NB4 (cell line): ENCODE results near the gene MYOF.
A peak's percentile ranks its signal among the peaks of the same experiment; 100 is the strongest.

Experiments
- DNase-seq: peaks from one replicate; pipeline ENCODE4 v3.0.0; 2010; ENCODE audit warnings: low read depth
- H3K4me3 ChIP-seq: one replicate; pipeline ENCODE4 v1.5.1; 2011; ENCODE audit warnings: mild to moderate bottlenecking, low read depth, low read length, moderate library complexity
- CTCF ChIP-seq: IDR thresholded peaks from one replicate; pipeline ENCODE4 v1.5.1; 2012; ENCODE audit warnings: low read depth, low read length
- MAX ChIP-seq: IDR thresholded peaks from 2 replicates; pipeline ENCODE4 v1.6.1; 2011; ENCODE audit warnings: low read depth, low read length
- MYC ChIP-seq: IDR thresholded peaks from 2 replicates; pipeline ENCODE4 v1.6.1; 2011; ENCODE audit warnings: low read depth, low read length
- POLR2A ChIP-seq: IDR thresholded peaks from 2 replicates; pipeline ENCODE4 v1.6.1; 2011; ENCODE audit warnings: mild to moderate bottlenecking; ENCODE audit not compliant: insufficient read length; ENCODE audit errors: extremely low read depth

MYOF gene

GRCh38 chr10:93299195-93299594 is 182.9 kb downstream of the MYOF start:
- TF ChIP-seq POLR2A (no peak), CTCF (no peak), MYC (no peak), MAX (no peak)
- DNase-seq, result no peak
- H3K4me3 ChIP-seq, result no peak overlapping the region

- no peak for DNase-seq
- no peak overlapping the region for H3K4me3 ChIP-seq
- TF ChIP-seq MYC (no peak), POLR2A (no peak), MAX (no peak), CTCF (no peak)
Observed at GRCh38 chr10:93296151-93296550, 186.0 kb downstream of the MYOF start.

- DNase-seq, result no peak
- no peak overlapping the region for H3K4me3 ChIP-seq
- TF ChIP-seq CTCF, result no peak
- TF ChIP-seq POLR2A, result no peak
Observed at GRCh38 chr10:93293999-93294398, 188.1 kb downstream of the MYOF start.

GRCh38 chr10:93290661-93291354 is 191.3 kb downstream of the MYOF start:
- DNase-seq, result no peak

GRCh38 chr10:93288679-93289634 is 193.2 kb downstream of the MYOF start:
- TF ChIP-seq MAX, result no peak
- TF ChIP-seq POLR2A, result no peak
- no peak for TF ChIP-seq MYC
- TF ChIP-seq CTCF, result peak; percentile 70
- H3K4me3 ChIP-seq, result no peak overlapping the region
- DNase-seq, result peak; percentile 70

More at GRCh38 chr10:93290661-93291354, 191.3 kb downstream of the MYOF start:
- TF ChIP-seq MYC, result no peak
- no peak for TF ChIP-seq POLR2A
- no peak for TF ChIP-seq MAX
- no peak for TF ChIP-seq CTCF
- H3K4me3 ChIP-seq, result no peak overlapping the region
